Measurements from ENCODE around the gene CFHR5. TPM values are rescaled to one million over a fixed set of nuclear protein-coding genes. Genes with fewer than 3 reads are reported as not detected.

CFHR5 gene
- total and polyA plus RNA-seq, 2 of the 13 experiments (the other 11 are each of a cell fraction or from before 2014, with no cell fraction given) = not detected

- POLR2A ChIA-PET = no interaction called here
- in situ Hi-C loops (cut with HindIII; ENCODE audit: extremely low pct_ligation_motif_present, low pct_unique_long_range_greater_than_20kb) = no loop called here
- no CpG with 5 or more reads among the region's 2 CpGs for WGBS (ENCODE audit: low lambda C conversion rate)
- Histone ChIP-seq H3K9ac (ENCODE audit: insufficient read depth, low read depth, low read length) (no peak overlapping the region), H3K36me3 (replicated peaks in 1 of 2; ENCODE audit: control insufficient read depth in 1 of 2, insufficient read depth in 2 of 2, low read length in 2 of 2) (no peaks in the 10 kb centered on the region), H3K4me2 (ENCODE audit: low read depth, low read length) (no peak overlapping the region), H2AFZ (ENCODE audit: low read length) (no peak overlapping the region), H3K4me3 (replicated peaks in 1 of 3; ENCODE audit: insufficient read depth in 1 of 3, low read depth in 2 of 3, low read length in 3 of 3) (no peak overlapping the region), H3K9me3 (ENCODE audit: low read length) (no peaks in the 10 kb centered on the region), H3K79me2 (ENCODE audit: insufficient read depth, low read length) (no peaks in the 10 kb centered on the region), H3K4me1 (ENCODE audit: insufficient read depth, low read length) (no peaks in the 10 kb centered on the region), H3K27me3 (ENCODE audit: control insufficient read depth in 1 of 2, insufficient read depth in 2 of 2, low read length in 2 of 2) (no peaks in the 10 kb centered on the region), H3K27ac (ENCODE audit: extremely low read length, insufficient read depth, low read length) (no peak overlapping the region), H4K20me1 (ENCODE audit: insufficient read depth, low read length) (no peaks in the 10 kb centered on the region)
- FAIRE-seq = no peak
- TF ChIP-seq NR3C1 (CRISPR knock-in tag; IDR thresholded peaks at IDR 0.05) (no peak), BCL3 (CRISPR knock-in tag; IDR thresholded peaks at IDR 0.05) (no peak), SCMH1 (CRISPR knock-in tag; IDR thresholded peaks at IDR 0.05; ENCODE audit: borderline replicate concordance) (no peak), ZNF326 (CRISPR knock-in tag; IDR thresholded peaks at IDR 0.05; ENCODE audit: borderline replicate concordance) (no peak), ZFX (CRISPR knock-in tag; IDR thresholded peaks at IDR 0.05; ENCODE audit: low read depth) (no peak), NFATC3 (CRISPR knock-in tag; IDR thresholded peaks at IDR 0.05) (no peak), HMGXB4 (CRISPR knock-in tag; IDR thresholded peaks at IDR 0.05; ENCODE audit: borderline replicate concordance in 1 of 2, low read depth in 1 of 2) (no peak)
- DNase-seq (ENCODE audit: low spot score) = no peak
- no TSS peak for BruUV-seq (replicated peaks)
- CTCF ChIA-PET (ENCODE audit: low intra/inter-chr PET ratio, low total read pairs) = no interaction called here
- intact Hi-C loops (cut with micrococcal nuclease; ENCODE audit: unreplicated experiment) = no loop called here
- no peak for ATAC-seq
Observed at GRCh38 chr1:196954778-196955177, 22.6 kb upstream of the CFHR5 start.

Measured in HepG2 (cell line).